ENCODE measurements around the gene FNDC3B.

The FNDC3B gene

GRCh38 chr3:172167892-172168648 lies 128.7 kb downstream of the FNDC3B start:
- peaks cover 35% of the 10 kb centered on the region for H3K4me1 ChIP-seq (ENCODE audit: insufficient read depth, low read length)

GRCh38 chr3:172170073-172170709 lies 130.8 kb downstream of the FNDC3B start:
- no peaks in the 10 kb centered on the region for H3K9me3 ChIP-seq (ENCODE audit: control insufficient read depth, insufficient read depth, low read length)
- peaks cover 48% of the 10 kb centered on the region for H3K4me1 ChIP-seq (ENCODE audit: insufficient read depth, low read length)
- no peaks in the 10 kb centered on the region for H3K36me3 ChIP-seq (ENCODE audit: insufficient read depth, low read length)
- H3K9ac ChIP-seq (ENCODE audit: low read depth, low read length), result no peak overlapping the region

More at GRCh38 chr3:172167892-172168648, 128.7 kb downstream of the FNDC3B start:
- Histone ChIP-seq H3K9me3 (ENCODE audit: control insufficient read depth, insufficient read depth, low read length) (no peaks in the 10 kb centered on the region), H3K36me3 (ENCODE audit: insufficient read depth, low read length) (no peaks in the 10 kb centered on the region), H3K9ac (ENCODE audit: low read depth, low read length) (no peak overlapping the region)

GRCh38 chr3:172170841-172171240 lies 131.5 kb downstream of the FNDC3B start:
- H3K9ac ChIP-seq (ENCODE audit: low read depth, low read length), result no peak overlapping the region
- no peaks in the 10 kb centered on the region for H3K9me3 ChIP-seq (ENCODE audit: control insufficient read depth, insufficient read depth, low read length)
- peaks cover 54% of the 10 kb centered on the region for H3K4me1 ChIP-seq (ENCODE audit: insufficient read depth, low read length)
- H3K36me3 ChIP-seq (ENCODE audit: insufficient read depth, low read length), result no peaks in the 10 kb centered on the region

GRCh38 chr3:172171396-172172075 lies 132.2 kb downstream of the FNDC3B start:
- Histone ChIP-seq H3K9ac (ENCODE audit: low read depth, low read length) (no peak overlapping the region), H3K4me1 (ENCODE audit: insufficient read depth, low read length) (peaks cover 56% of the 10 kb centered on the region), H3K36me3 (ENCODE audit: insufficient read depth, low read length) (no peaks in the 10 kb centered on the region), H3K9me3 (ENCODE audit: control insufficient read depth, insufficient read depth, low read length) (no peaks in the 10 kb centered on the region)

- H3K36me3 ChIP-seq (ENCODE audit: insufficient read depth, low read length), result no peaks in the 10 kb centered on the region
- H3K4me1 ChIP-seq (ENCODE audit: insufficient read depth, low read length), result peaks cover 64% of the 10 kb centered on the region
- no peaks in the 10 kb centered on the region for H3K9me3 ChIP-seq (ENCODE audit: control insufficient read depth, insufficient read depth, low read length)
- H3K9ac ChIP-seq (ENCODE audit: low read depth, low read length), result no peak overlapping the region
Observed at GRCh38 chr3:172173316-172174254, 134.2 kb downstream of the FNDC3B start.

GRCh38 chr3:172174513-172175253 lies 135.3 kb downstream of the FNDC3B start:
- Histone ChIP-seq H3K9ac (ENCODE audit: low read depth, low read length) (no peak overlapping the region), H3K36me3 (ENCODE audit: insufficient read depth, low read length) (no peaks in the 10 kb centered on the region), H3K4me1 (ENCODE audit: insufficient read depth, low read length) (peaks cover 58% of the 10 kb centered on the region), H3K9me3 (ENCODE audit: control insufficient read depth, insufficient read depth, low read length) (no peaks in the 10 kb centered on the region)

- peaks cover 53% of the 10 kb centered on the region for H3K4me1 ChIP-seq (ENCODE audit: insufficient read depth, low read length)
- no peaks in the 10 kb centered on the region for H3K36me3 ChIP-seq (ENCODE audit: insufficient read depth, low read length)
- no peaks in the 10 kb centered on the region for H3K9me3 ChIP-seq (ENCODE audit: control insufficient read depth, insufficient read depth, low read length)
- H3K9ac ChIP-seq (ENCODE audit: low read depth, low read length), result no peak overlapping the region
Observed at GRCh38 chr3:172175254-172175599, 135.8 kb downstream of the FNDC3B start.

GRCh38 chr3:172176061-172176770 lies 136.8 kb downstream of the FNDC3B start:
- no peaks in the 10 kb centered on the region for H3K9me3 ChIP-seq (ENCODE audit: control insufficient read depth, insufficient read depth, low read length)
- no peaks in the 10 kb centered on the region for H3K36me3 ChIP-seq (ENCODE audit: insufficient read depth, low read length)
- peaks cover 43% of the 10 kb centered on the region for H3K4me1 ChIP-seq (ENCODE audit: insufficient read depth, low read length)
- H3K9ac ChIP-seq (ENCODE audit: low read depth, low read length), result peak overlapping the region; percentile 15; the same call in 1 of the 2 replicates

- Histone ChIP-seq H3K9ac (ENCODE audit: low read depth, low read length) (no peak overlapping the region), H3K9me3 (ENCODE audit: control insufficient read depth, insufficient read depth, low read length) (no peaks in the 10 kb centered on the region), H3K36me3 (ENCODE audit: insufficient read depth, low read length) (no peaks in the 10 kb centered on the region), H3K4me1 (ENCODE audit: insufficient read depth, low read length) (peaks cover 40% of the 10 kb centered on the region)
Observed at GRCh38 chr3:172177046-172177445, 137.7 kb downstream of the FNDC3B start.

GRCh38 chr3:172177803-172178316 lies 138.5 kb downstream of the FNDC3B start:
- no peak overlapping the region for H3K9ac ChIP-seq (ENCODE audit: low read depth, low read length)
- no peaks in the 10 kb centered on the region for H3K9me3 ChIP-seq (ENCODE audit: control insufficient read depth, insufficient read depth, low read length)
- no peaks in the 10 kb centered on the region for H3K36me3 ChIP-seq (ENCODE audit: insufficient read depth, low read length)
- H3K4me1 ChIP-seq (ENCODE audit: insufficient read depth, low read length), result peaks cover 42% of the 10 kb centered on the region

- no peaks in the 10 kb centered on the region for H3K36me3 ChIP-seq (ENCODE audit: insufficient read depth, low read length)
- no peaks in the 10 kb centered on the region for H3K9me3 ChIP-seq (ENCODE audit: control insufficient read depth, insufficient read depth, low read length)
- no peak overlapping the region for H3K9ac ChIP-seq (ENCODE audit: low read depth, low read length)
- peaks cover 37% of the 10 kb centered on the region for H3K4me1 ChIP-seq (ENCODE audit: insufficient read depth, low read length)
Observed at GRCh38 chr3:172179680-172180399, 140.5 kb downstream of the FNDC3B start.

GRCh38 chr3:172180473-172180872 lies 141.1 kb downstream of the FNDC3B start:
- Histone ChIP-seq H3K9me3 (ENCODE audit: control insufficient read depth, insufficient read depth, low read length) (no peaks in the 10 kb centered on the region), H3K9ac (ENCODE audit: low read depth, low read length) (no peak overlapping the region), H3K4me1 (ENCODE audit: insufficient read depth, low read length) (peaks cover 31% of the 10 kb centered on the region), H3K36me3 (ENCODE audit: insufficient read depth, low read length) (no peaks in the 10 kb centered on the region)
